ENCODE results near the gene PALM2AKAP2.

Gene PALM2AKAP2

DNA sequence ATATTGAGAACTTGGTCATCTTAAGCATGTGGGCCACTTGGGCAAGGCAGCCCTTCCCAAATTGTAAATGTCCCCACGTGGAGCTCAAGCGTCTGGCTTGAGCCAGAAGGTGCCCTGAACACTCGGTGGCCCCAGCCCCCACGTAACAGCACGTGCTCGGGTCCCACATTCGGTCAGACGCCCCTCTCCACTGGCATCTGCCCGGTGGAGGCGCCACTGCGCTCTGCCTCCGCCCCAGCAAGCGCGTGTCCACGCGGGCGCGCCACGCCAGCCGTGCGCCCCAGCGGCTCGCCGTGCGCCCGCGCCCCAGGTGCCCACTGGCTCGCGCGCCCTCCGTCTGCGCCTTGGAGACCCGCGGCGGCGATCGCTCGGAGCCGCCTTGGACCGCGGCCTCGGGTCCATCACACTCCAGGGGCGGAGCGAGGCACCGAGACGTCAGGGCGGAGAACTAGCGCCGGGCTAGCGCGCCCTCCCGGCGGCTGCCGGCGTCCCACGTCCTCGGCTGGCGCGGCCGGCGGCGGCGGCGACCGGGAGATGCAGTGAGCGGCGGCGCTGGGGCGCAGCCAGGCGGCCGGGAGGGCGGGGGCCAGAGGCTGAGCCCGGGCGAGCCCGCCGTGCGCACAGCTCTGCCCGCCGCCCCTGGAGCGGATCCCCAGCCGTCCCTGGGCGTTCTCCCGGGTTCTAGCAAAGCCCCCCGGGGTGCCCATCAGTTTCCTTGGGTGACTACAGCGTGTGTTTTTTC is at the start of gene PALM2AKAP2:
PALM2AKAP2 (plus strand) TSS at position 488 of the 742 bp plus-strand sequence. CDS start 291 bp downstream, outside the sequence.
- H3K27me3 ChIP-seq (ENCODE audit: control insufficient read depth in 1 of 2, insufficient read depth in 2 of 2, low read length in 2 of 2): no peaks in the 10 kb centered on the region
- H3K4me3 ChIP-seq (ENCODE audit: low read depth in 1 of 2, low read length in 2 of 2): peak within 1 kb of the TSS; percentile 45 to 55
- H3K4me1 ChIP-seq (ENCODE audit: insufficient read depth, low read length): peaks cover 9% of the 10 kb centered on the region
- no peaks in the 10 kb centered on the region for H3K9me3 ChIP-seq (ENCODE audit: low read length)
- no peak within 1 kb of the TSS for H3K27ac ChIP-seq (ENCODE audit: low read depth, low read length)
- no peaks in the 10 kb centered on the region for H3K36me3 ChIP-seq (ENCODE audit: insufficient read depth, low read length)
- H3K9ac ChIP-seq (ENCODE audit: low read length): no peak within 1 kb of the TSS

DNA sequence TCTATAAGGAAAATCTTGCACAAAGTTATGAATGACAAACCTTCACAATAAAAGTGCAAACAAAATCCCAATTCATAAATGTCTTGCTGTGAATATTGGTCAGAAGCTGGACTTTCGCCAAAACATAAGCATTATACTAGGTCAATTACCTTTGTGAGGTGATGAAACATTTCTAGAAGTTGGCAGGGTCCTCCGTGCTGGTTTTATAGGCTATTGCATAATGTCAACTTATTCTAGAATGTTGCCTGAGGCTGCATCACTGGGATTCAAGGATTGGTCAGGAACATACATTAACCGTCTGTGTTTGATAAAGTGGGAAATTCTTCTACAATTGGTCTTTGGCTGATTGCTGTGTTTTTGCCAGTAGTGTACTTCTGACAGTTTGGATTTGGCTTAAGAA is 49.8 kb upstream of the PALM2AKAP2 start:
- H3K36me3 ChIP-seq (ENCODE audit: insufficient read depth, low read length): no peaks in the 10 kb centered on the region
- peaks cover 0 to 5% of the 10 kb centered on the region in 2 donors for H3K27me3 ChIP-seq (ENCODE audit: control insufficient read depth in 1 of 2, insufficient read depth in 2 of 2, low read length in 2 of 2)
- H3K27ac ChIP-seq (ENCODE audit: low read depth, low read length): no peak overlapping the region
- H3K4me3 ChIP-seq (ENCODE audit: low read depth in 1 of 2, low read length in 2 of 2): no peak overlapping the region
- no peak overlapping the region for H3K9ac ChIP-seq (ENCODE audit: low read length)
- no peaks in the 10 kb centered on the region for H3K4me1 ChIP-seq (ENCODE audit: insufficient read depth, low read length)
- H3K9me3 ChIP-seq (ENCODE audit: low read length): no peaks in the 10 kb centered on the region

DNA sequence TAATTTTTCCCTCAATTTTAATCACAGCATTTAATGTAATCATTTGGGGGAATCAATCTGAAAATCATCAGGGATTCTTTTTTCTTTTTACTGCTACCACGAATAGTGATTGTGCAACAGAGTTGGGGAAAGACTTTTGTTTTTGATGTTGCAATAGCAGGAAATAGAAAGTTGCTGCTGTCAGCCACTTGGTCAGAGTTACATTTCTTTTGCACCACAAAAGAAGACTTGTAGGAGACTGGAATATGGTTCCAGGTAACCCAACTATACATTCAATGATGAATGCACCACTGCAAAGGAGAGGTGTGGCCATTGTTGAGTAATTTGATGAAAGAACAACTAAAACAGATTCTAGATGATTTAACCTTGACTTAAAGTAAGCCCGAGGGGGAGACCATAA is 46.3 kb upstream of the PALM2AKAP2 start:
- Histone ChIP-seq H3K4me1 (ENCODE audit: insufficient read depth, low read length) (no peaks in the 10 kb centered on the region), H3K4me3 (ENCODE audit: low read depth in 1 of 2, low read length in 2 of 2) (no peak overlapping the region), H3K36me3 (ENCODE audit: insufficient read depth, low read length) (no peaks in the 10 kb centered on the region), H3K9me3 (ENCODE audit: low read length) (no peaks in the 10 kb centered on the region), H3K9ac (ENCODE audit: low read length) (no peak overlapping the region), H3K27ac (ENCODE audit: low read depth, low read length) (no peak overlapping the region), H3K27me3 (ENCODE audit: control insufficient read depth in 1 of 2, insufficient read depth in 2 of 2, low read length in 2 of 2) (peaks cover 0 to 5% of the 10 kb centered on the region in 2 donors)

DNA sequence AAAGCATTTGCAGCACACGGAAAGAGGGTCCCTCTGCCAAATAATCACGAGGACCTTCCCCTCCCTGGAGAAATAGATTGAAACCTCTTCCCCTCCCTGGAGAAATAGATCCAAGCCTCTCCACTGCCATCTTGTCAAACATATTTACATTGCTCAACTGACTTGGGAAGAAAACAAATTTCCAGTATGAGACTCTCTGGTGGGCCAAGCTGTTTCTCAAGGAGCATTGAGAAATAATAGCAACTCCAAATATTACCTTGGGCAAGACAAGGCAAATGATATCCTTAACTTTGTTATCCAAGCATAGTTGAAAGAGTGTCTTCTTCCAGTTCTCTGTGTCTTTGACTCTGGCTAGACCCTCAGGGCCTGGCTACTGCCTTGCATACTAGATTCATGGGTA is 45.2 kb upstream of the PALM2AKAP2 start:
- Histone ChIP-seq H3K9me3 (ENCODE audit: low read length) (no peaks in the 10 kb centered on the region), H3K27me3 (ENCODE audit: control insufficient read depth in 1 of 2, insufficient read depth in 2 of 2, low read length in 2 of 2) (peaks cover 0 to 5% of the 10 kb centered on the region in 2 donors), H3K36me3 (ENCODE audit: insufficient read depth, low read length) (no peaks in the 10 kb centered on the region), H3K4me3 (ENCODE audit: low read depth in 1 of 2, low read length in 2 of 2) (no peak overlapping the region), H3K27ac (ENCODE audit: low read depth, low read length) (no peak overlapping the region), H3K9ac (ENCODE audit: low read length) (no peak overlapping the region), H3K4me1 (ENCODE audit: insufficient read depth, low read length) (no peaks in the 10 kb centered on the region)

DNA sequence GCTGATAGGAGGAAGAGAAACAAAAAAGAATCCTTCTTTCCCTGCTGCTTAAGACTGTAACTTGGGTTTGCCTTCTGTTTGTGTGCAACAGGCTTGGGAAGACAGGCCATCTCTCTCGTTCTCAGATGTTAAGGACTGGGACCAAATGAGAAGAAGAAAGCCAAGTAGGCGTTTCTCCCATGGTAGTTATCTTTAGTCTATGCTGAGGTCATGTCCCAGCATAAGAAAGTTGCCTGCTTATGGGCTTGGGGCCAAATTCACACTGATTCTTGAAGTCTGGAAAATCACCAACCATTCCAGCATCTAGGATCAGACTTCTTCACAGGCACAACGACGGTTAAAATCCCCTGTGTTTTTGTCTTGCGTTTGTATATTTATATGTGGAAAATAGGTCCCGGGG is 44.2 kb upstream of the PALM2AKAP2 start:
- H3K4me1 ChIP-seq (ENCODE audit: insufficient read depth, low read length): no peaks in the 10 kb centered on the region

DNA sequence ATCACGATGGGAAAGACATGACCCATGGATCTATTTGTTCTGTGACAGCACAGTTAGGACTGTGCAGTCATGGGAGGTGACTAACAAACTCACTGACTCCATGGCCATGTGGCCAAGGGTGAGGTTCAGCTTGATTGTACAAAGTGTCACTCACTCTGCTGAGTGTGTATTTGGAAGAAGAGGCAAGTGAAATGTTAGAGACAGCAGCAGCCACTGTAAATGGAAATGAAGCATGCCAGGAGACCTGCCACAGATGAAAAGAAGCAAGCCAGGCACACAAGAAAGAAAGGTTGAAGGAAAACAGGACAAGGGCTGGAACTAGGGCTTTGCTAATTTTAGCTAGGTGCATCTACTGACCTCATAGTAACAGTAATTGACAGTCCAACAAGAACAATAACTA is 42.7 kb upstream of the PALM2AKAP2 start:
- Histone ChIP-seq H3K27me3 (ENCODE audit: control insufficient read depth in 1 of 2, insufficient read depth in 2 of 2, low read length in 2 of 2) (peaks cover 0 to under 1% of the 10 kb centered on the region in 2 donors), H3K4me1 (ENCODE audit: insufficient read depth, low read length) (no peaks in the 10 kb centered on the region), H3K4me3 (ENCODE audit: low read depth in 1 of 2, low read length in 2 of 2) (no peak overlapping the region), H3K27ac (ENCODE audit: low read depth, low read length) (no peak overlapping the region), H3K9me3 (ENCODE audit: low read length) (no peaks in the 10 kb centered on the region), H3K36me3 (ENCODE audit: insufficient read depth, low read length) (no peaks in the 10 kb centered on the region), H3K9ac (ENCODE audit: low read length) (no peak overlapping the region)

More for the DNA sequence above, 44.2 kb upstream of the PALM2AKAP2 start:
- Histone ChIP-seq H3K27ac (ENCODE audit: low read depth, low read length) (no peak overlapping the region), H3K9ac (ENCODE audit: low read length) (no peak overlapping the region), H3K4me3 (ENCODE audit: low read depth in 1 of 2, low read length in 2 of 2) (no peak overlapping the region), H3K27me3 (ENCODE audit: control insufficient read depth in 1 of 2, insufficient read depth in 2 of 2, low read length in 2 of 2) (peaks cover 0 to 5% of the 10 kb centered on the region in 2 donors), H3K36me3 (ENCODE audit: insufficient read depth, low read length) (no peaks in the 10 kb centered on the region), H3K9me3 (ENCODE audit: low read length) (no peaks in the 10 kb centered on the region)

DNA sequence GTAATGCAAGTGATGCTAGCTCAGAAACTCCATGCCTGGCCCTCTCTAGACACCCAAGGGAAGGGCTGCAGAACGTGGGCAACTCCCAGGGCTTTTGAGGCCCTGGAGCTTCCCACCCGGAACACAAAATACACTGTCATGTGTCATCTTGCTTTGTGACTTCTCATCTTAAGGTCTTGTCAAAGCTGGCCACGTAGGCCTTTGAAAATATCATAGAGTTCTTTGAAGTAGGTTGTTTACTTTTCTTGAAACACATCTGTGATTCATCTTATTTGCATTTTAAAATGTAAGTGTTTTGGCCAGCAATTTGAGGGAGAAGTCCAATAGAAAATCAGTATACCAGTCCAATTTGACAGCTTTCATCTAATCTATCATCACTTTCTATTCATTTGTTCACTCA is 40.2 kb upstream of the PALM2AKAP2 start:
- H3K27ac ChIP-seq (ENCODE audit: low read depth, low read length): no peak overlapping the region
- no peak overlapping the region for H3K9ac ChIP-seq (ENCODE audit: low read length)
- H3K27me3 ChIP-seq (ENCODE audit: control insufficient read depth in 1 of 2, insufficient read depth in 2 of 2, low read length in 2 of 2): peaks cover 0 to 6% of the 10 kb centered on the region in 2 donors
- no peak overlapping the region for H3K4me3 ChIP-seq (ENCODE audit: low read depth in 1 of 2, low read length in 2 of 2)
- no peaks in the 10 kb centered on the region for H3K36me3 ChIP-seq (ENCODE audit: insufficient read depth, low read length)
- H3K4me1 ChIP-seq (ENCODE audit: insufficient read depth, low read length): peaks cover 4% of the 10 kb centered on the region
- H3K9me3 ChIP-seq (ENCODE audit: low read length): no peaks in the 10 kb centered on the region

DNA sequence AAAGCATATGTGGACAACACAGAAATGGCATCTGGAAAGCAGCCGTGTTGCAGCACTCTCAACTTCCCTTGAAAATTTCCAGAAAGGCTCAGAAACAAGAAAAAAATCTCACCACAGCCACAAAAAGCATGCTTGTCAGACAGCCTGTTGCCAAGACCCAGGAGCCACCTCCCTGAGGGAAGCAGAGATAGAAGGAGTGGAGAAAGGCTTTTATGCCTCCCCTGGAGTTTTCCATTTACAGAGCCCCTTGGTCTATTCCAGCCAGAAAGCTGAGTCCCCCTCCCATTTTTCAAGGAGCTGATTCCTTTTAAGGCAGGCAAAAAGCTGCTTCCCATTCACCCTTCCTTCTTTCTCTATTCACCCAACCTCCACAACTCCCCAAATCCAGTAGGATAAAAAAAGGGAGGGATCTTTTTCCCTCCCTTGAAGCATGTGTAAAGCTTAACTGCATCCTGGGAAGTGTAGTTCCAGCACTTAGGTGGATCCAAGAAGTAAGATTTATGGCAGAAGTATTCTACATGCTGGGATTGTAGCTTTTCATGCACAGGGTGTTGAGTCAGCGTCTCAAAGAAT is 37.1 kb upstream of the PALM2AKAP2 start:
- H3K4me3 ChIP-seq (ENCODE audit: low read depth in 1 of 2, low read length in 2 of 2): no peak overlapping the region
- no peaks in the 10 kb centered on the region for H3K36me3 ChIP-seq (ENCODE audit: insufficient read depth, low read length)
- H3K4me1 ChIP-seq (ENCODE audit: insufficient read depth, low read length): peaks cover 23% of the 10 kb centered on the region
- H3K9ac ChIP-seq (ENCODE audit: low read length): no peak overlapping the region
- H3K9me3 ChIP-seq (ENCODE audit: low read length): no peaks in the 10 kb centered on the region
- peaks cover 0 to 6% of the 10 kb centered on the region in 2 donors for H3K27me3 ChIP-seq (ENCODE audit: control insufficient read depth in 1 of 2, insufficient read depth in 2 of 2, low read length in 2 of 2)
- no peak overlapping the region for H3K27ac ChIP-seq (ENCODE audit: low read depth, low read length)

DNA sequence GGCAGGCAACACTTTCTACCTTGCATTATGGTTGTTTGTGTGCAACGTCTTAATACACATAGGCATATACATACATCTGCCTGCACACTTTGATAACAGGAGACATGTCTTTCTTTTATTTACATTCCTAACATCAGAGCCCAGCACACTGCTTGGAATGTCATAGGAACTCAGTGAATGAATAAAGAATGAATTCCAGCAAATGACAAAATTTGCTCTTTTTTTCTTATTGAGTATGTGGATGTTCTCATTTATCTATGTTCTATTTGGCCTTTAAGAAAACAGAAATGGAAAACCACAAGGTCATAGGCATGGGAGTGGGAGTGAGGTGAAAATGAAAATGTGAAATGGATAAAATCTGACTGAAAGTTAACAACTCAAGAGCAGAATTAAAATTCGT is 36.3 kb upstream of the PALM2AKAP2 start:
- peaks cover 0 to 6% of the 10 kb centered on the region in 2 donors for H3K27me3 ChIP-seq (ENCODE audit: control insufficient read depth in 1 of 2, insufficient read depth in 2 of 2, low read length in 2 of 2)
- H3K27ac ChIP-seq (ENCODE audit: low read depth, low read length): no peak overlapping the region
- H3K9ac ChIP-seq (ENCODE audit: low read length): no peak overlapping the region
- H3K9me3 ChIP-seq (ENCODE audit: low read length): no peaks in the 10 kb centered on the region
- H3K36me3 ChIP-seq (ENCODE audit: insufficient read depth, low read length): no peaks in the 10 kb centered on the region
- H3K4me1 ChIP-seq (ENCODE audit: insufficient read depth, low read length): peaks cover 23% of the 10 kb centered on the region
- no peak overlapping the region for H3K4me3 ChIP-seq (ENCODE audit: low read depth in 1 of 2, low read length in 2 of 2)

DNA sequence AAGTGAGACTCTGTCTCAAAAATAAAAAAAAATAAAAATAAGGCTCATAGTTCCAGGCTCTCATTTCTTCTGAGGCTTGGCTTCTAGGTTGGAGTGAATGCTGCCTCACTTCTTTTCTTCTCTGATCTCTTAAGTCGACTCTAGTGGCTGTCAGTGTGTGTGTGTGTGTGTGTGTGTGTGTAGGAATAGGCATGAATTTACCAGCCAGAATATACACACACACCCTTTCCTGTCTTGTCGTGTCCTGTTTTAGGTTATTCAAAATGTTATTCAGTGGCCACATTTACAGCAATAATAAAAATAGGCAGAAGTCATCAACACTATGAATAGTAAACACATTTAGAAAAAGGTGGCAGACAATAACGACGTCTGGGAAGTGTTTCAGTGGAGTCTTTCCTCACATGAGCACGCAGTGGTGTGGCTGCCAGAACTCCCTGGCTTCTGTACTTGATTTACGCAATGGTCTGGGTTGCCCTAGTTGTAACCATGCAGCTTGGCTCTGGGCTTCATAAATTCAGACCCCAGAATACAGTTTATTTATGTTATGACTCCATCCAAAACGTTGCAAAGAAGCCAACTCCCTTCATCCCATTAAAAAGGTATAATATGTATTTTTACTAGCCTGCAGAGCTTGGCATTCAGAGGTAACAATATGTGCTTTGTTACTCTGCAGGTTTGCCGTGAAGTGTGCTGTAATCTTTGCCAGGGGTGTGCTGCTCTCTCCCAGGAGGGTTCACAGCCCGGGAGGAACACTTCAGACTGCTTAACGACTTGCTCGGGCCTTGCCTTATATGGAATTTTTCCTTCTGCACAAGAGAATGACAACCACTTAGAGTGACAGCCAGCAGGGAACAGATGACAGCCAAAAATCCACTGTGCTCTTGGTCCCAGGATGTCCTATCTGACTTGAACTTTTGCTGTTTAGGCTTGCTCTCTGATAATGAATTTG is 34.4 kb upstream of the PALM2AKAP2 start:
- Histone ChIP-seq H3K27me3 (ENCODE audit: control insufficient read depth in 1 of 2, insufficient read depth in 2 of 2, low read length in 2 of 2) (peaks cover 0 to 6% of the 10 kb centered on the region in 2 donors), H3K9ac (ENCODE audit: low read length) (no peak overlapping the region), H3K4me3 (ENCODE audit: low read depth in 1 of 2, low read length in 2 of 2) (no peak overlapping the region)

DNA sequence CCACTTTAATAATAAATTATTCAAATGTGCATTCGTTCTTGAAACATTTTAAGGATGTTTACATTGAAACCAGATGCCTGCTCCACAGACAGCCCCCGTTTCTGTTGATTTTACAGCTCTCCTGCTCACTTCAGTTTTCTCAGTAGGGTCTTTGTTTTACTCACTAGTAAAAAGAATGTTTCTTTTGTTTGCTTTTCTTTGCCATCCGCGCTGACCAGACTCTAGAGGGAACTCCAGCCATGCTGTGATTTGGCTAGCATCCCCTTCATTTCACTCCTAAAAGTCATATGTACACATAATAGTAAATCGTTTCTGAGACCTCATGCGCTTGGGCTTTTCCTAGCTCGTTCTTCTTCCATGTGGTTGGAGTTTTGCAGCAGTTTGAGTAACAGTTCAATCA is 28.7 kb upstream of the PALM2AKAP2 start:
- peaks cover 6% of the 10 kb centered on the region for H3K4me1 ChIP-seq (ENCODE audit: insufficient read depth, low read length)
- no peaks in the 10 kb centered on the region for H3K36me3 ChIP-seq (ENCODE audit: insufficient read depth, low read length)
- H3K4me3 ChIP-seq (ENCODE audit: low read depth in 1 of 2, low read length in 2 of 2): no peak overlapping the region
- no peaks in the 10 kb centered on the region for H3K27me3 ChIP-seq (ENCODE audit: control insufficient read depth in 1 of 2, insufficient read depth in 2 of 2, low read length in 2 of 2)
- no peak overlapping the region for H3K27ac ChIP-seq (ENCODE audit: low read depth, low read length)
- no peak overlapping the region for H3K9ac ChIP-seq (ENCODE audit: low read length)
- no peaks in the 10 kb centered on the region for H3K9me3 ChIP-seq (ENCODE audit: low read length)

More for the DNA sequence above, 34.4 kb upstream of the PALM2AKAP2 start:
- Histone ChIP-seq H3K9me3 (ENCODE audit: low read length) (no peaks in the 10 kb centered on the region), H3K36me3 (ENCODE audit: insufficient read depth, low read length) (no peaks in the 10 kb centered on the region), H3K27ac (ENCODE audit: low read depth, low read length) (peak overlapping the region; percentile 43), H3K4me1 (ENCODE audit: insufficient read depth, low read length) (peaks cover 23% of the 10 kb centered on the region)
